A549 (cell line): Measurements from ENCODE around the gene COBL. TPM values are rescaled to one million over a fixed set of nuclear protein-coding genes. Genes with fewer than 3 reads are reported as not detected.

Experiments used
- ATAC-seq, 2 experiments: fragments of 200-7000 bp in 1 of 2; fragments of >200 bp in 1 of 2; cut with Nextera tagmentation in 1 of 2; cut with Tn5 transposase in 1 of 2; 3 replicates each; pipeline versions ENCODE4 v1.8.0 to v1.9.1; 2018 to 2020; ENCODE audit warnings: mild to moderate bottlenecking in 1 of 2, moderate library complexity in 1 of 2
- CTCF ChIA-PET: fragments of 300-600 bp; sonication (Branson Sonifier 250); formaldehyde crosslinking; extraction: SDS; loops from one replicate; lab custom pipeline; 2021; ENCODE audit warnings: antibody characterized with exemption, inconsistent platforms; lab: Yijun Ruan, JAX
- POLR2A ChIA-PET: fragments of 350-600 bp; formaldehyde crosslinking; extraction: SDS; loops from one replicate; lab custom pipeline; 2021; ENCODE audit warnings: antibody characterized with exemption, inconsistent platforms; lab: Yijun Ruan, JAX
- DNase-seq, 2 experiments: peaks; one replicate each; pipeline versions ENCODE4 v3.0.0 to v3.0.0-alpha.2; 2011 to 2016; ENCODE audit warnings: low read depth in 1 of 2, low spot score in 1 of 2
- FAIRE-seq: peaks from 2 replicates; lab custom pipeline; 2011; peaks lifted over from hg19 to GRCh38; lab: Jason Lieb, UNC
- H3K27ac ChIP-seq, 2 experiments: fragments of >200 bp; sonication (Bioruptor Twin); formaldehyde crosslinking; 3 replicates each; pipeline ENCODE4 v1.5.1; 2016 to 2017
- H3K4me1 ChIP-seq: fragments of >200 bp; sonication (Bioruptor Twin); formaldehyde crosslinking; 3 replicates; pipeline ENCODE4 v1.6.1; 2016
- H3K4me2 ChIP-seq: fragments of >200 bp; sonication (Bioruptor Twin); formaldehyde crosslinking; 3 replicates; pipeline ENCODE4 v1.6.1; 2016
- H3K4me3 ChIP-seq: fragments of >200 bp; sonication (Bioruptor Twin); formaldehyde crosslinking; 3 replicates; pipeline ENCODE4 v1.5.1; 2016
- H3K9me3 ChIP-seq: fragments of >200 bp; sonication (Bioruptor Twin); formaldehyde crosslinking; 3 replicates; pipeline ENCODE4 v1.6.1; 2016
- BHLHE40 ChIP-seq: IDR thresholded peaks from 2 replicates; pipeline ENCODE4 v1.6.1; 2012; ENCODE audit warnings: low read depth, low read length, inconsistent platforms
- CBX2 ChIP-seq: fragments of 200-600 bp; sonication (generic); IDR thresholded peaks from 2 replicates; pipeline ENCODE4 v1.6.1; 2016; ENCODE audit warnings: low read depth, mild to moderate bottlenecking, borderline replicate concordance
- CHD4 ChIP-seq: fragments of 200-600 bp; sonication (generic); IDR thresholded peaks from 2 replicates; pipeline ENCODE4 v1.6.1; 2016; ENCODE audit warnings: antibody characterized with exemption, mild to moderate bottlenecking, borderline replicate concordance
- EHMT2 ChIP-seq: fragments of 200-600 bp; sonication (generic); IDR thresholded peaks from 2 replicates; pipeline ENCODE4 v1.6.1; 2016; ENCODE audit warnings: antibody characterized with exemption, low read depth, mild to moderate bottlenecking, moderate library complexity
- EP300 ChIP-seq, 2 experiments: fragments of >200 bp; sonication (Bioruptor Twin); formaldehyde crosslinking; IDR thresholded peaks; 2 replicates in 1 of 2; 3 replicates in 1 of 2; pipeline ENCODE4 v1.6.1; 2016 to 2017
- GATA3 ChIP-seq: IDR thresholded peaks from 2 replicates; pipeline ENCODE4 v1.6.1; 2012; ENCODE audit warnings: borderline replicate concordance
- HDAC2 ChIP-seq: fragments of 200-600 bp; sonication (generic); IDR thresholded peaks from 2 replicates; pipeline ENCODE4 v1.6.1; 2016
- HOXA7 ChIP-seq: fragments of 250-450 bp; sonication (Bioruptor Pico); IDR thresholded peaks from 2 replicates; pipeline ENCODE4 v1.5.0; 2020; ENCODE audit warnings: mild to moderate bottlenecking, moderate library complexity
- HOXB13 ChIP-seq: fragments of 250-450 bp; sonication (Bioruptor Pico); IDR thresholded peaks from 2 replicates; pipeline ENCODE4 v1.5.0; 2020; ENCODE audit warnings: low read depth, mild to moderate bottlenecking, moderate library complexity
- HOXB5 ChIP-seq: fragments of 250-450 bp; sonication (Bioruptor Pico); IDR thresholded peaks from 2 replicates; pipeline ENCODE4 v1.5.0; 2020; ENCODE audit warnings: mild to moderate bottlenecking, moderate library complexity
- KDM1A ChIP-seq: fragments of 200-600 bp; sonication (generic); IDR thresholded peaks from 2 replicates; pipeline ENCODE4 v1.6.1; 2016; ENCODE audit warnings: low read depth, mild to moderate bottlenecking
- MAFK ChIP-seq: fragments of 450-650 bp; IDR thresholded peaks from 2 replicates; pipeline ENCODE4 v1.6.1; 2014; ENCODE audit not compliant: partially characterized antibody
- MAZ ChIP-seq: fragments of 150-350 bp; IDR thresholded peaks from 2 replicates; pipeline ENCODE4 v1.6.1; 2014; ENCODE audit warnings: antibody characterized with exemption, low read depth, low read length, borderline replicate concordance
- MYC ChIP-seq: IDR thresholded peaks from 2 replicates; pipeline ENCODE4 v1.6.1; 2012; ENCODE audit warnings: mild to moderate bottlenecking, inconsistent platforms, low read length, improper control_type of control experiment, borderline replicate concordance
- NFE2L2 ChIP-seq: fragments of 150-350 bp; conservative IDR thresholded peaks from 2 replicates; pipeline ENCODE4 v1.6.1; 2014; ENCODE audit warnings: low read length
- NPAS2 ChIP-seq: fragments of 250-450 bp; sonication (Bioruptor Pico); IDR thresholded peaks from 2 replicates; pipeline ENCODE4 v1.8.0; 2022; ENCODE audit warnings: mild to moderate bottlenecking, moderate library complexity, borderline replicate concordance
- NR3C1 ChIP-seq: fragments of >200 bp; sonication (Bioruptor Twin); formaldehyde crosslinking; IDR thresholded peaks from 3 replicates; pipeline ENCODE4 v1.6.1; 2017
- PHF8 ChIP-seq: fragments of 200-600 bp; sonication (generic); IDR thresholded peaks from 2 replicates; pipeline ENCODE4 v1.6.1; 2016; ENCODE audit warnings: low read depth, mild to moderate bottlenecking, antibody characterized with exemption, moderate library complexity, borderline replicate concordance
- RAD21 ChIP-seq, 2 experiments: fragments of >200 bp in 1 of 2; sonication (Bioruptor Twin) in 1 of 2; formaldehyde crosslinking in 1 of 2; IDR thresholded peaks in 1 of 2; conservative IDR thresholded peaks in 1 of 2; 2 replicates in 1 of 2; 3 replicates in 1 of 2; pipeline ENCODE4 v1.6.1; 2012 to 2018; ENCODE audit warnings: inconsistent platforms in 1 of 2
- RFX5 ChIP-seq: fragments of 450-650 bp; IDR thresholded peaks from 2 replicates; pipeline ENCODE4 v1.7.1; 2014; ENCODE audit warnings: antibody characterized with exemption, mild to moderate bottlenecking, moderate library complexity
- TFCP2L1 ChIP-seq: fragments of 250-450 bp; sonication (Bioruptor Pico); IDR thresholded peaks from 2 replicates; pipeline ENCODE4 v1.5.0; 2021; ENCODE audit warnings: mild to moderate bottlenecking
- TP53 ChIP-seq: fragments of 250-450 bp; sonication (Bioruptor Pico); IDR thresholded peaks from 2 replicates; pipeline ENCODE4 v1.5.0; 2021; ENCODE audit warnings: mild to moderate bottlenecking, moderate library complexity
- ZFP36 ChIP-seq: fragments of 450-650 bp; IDR thresholded peaks from 2 replicates; pipeline ENCODE4 v1.6.1; 2014; ENCODE audit warnings: borderline replicate concordance; ENCODE audit not compliant: partially characterized antibody
- WGBS: methylation state at CpG from one replicate; pipeline ENCODE4 v1.1.6; 2017; ENCODE audit errors: missing lambda C conversion rate; 5-methylcytosine and 5-hydroxymethylcytosine counted together
- polyA plus RNA-seq, 4 experiments: library from polyadenylated mRNA; depleted of rRNA in 3 of 4; stranded (reverse); fragments of >200 nt; fragmentation: RNase III in 1 of 4; extraction: RNeasy Plus Mini Kit Qiagen cat#74134 plus additional on column Dnase treatment in 1 of 4; gene quantifications; 2 replicates in 3 of 4; 3 replicates in 1 of 4; pipeline ENCODE4 v1.2.3, GENCODE V29; 2011 to 2017
- TF ChIP-seq, protein P1 (sequence below): fragments of 250-450 bp; sonication (Bioruptor Pico); IDR thresholded peaks from 2 replicates; pipeline ENCODE4 v1.5.0; 2021; ENCODE audit warnings: mild to moderate bottlenecking, moderate library complexity, borderline replicate concordance
- TF ChIP-seq, protein P2 (sequence below): IDR thresholded peaks from 2 replicates; pipeline ENCODE4 v1.6.1; 2012; ENCODE audit warnings: low read depth, borderline replicate concordance
- TF ChIP-seq, protein P3 (sequence below): fragments of >200 bp; sonication (Bioruptor Twin); formaldehyde crosslinking; IDR thresholded peaks from 2 replicates; pipeline ENCODE4 v1.6.1; 2016
- TF ChIP-seq, protein P4 (sequence below): fragments of 450-650 bp; IDR thresholded peaks from 2 replicates; pipeline ENCODE4 v1.6.1; 2014; ENCODE audit warnings: antibody characterized with exemption
- TF ChIP-seq, protein P5 (sequence below): fragments of 250-450 bp; sonication (Bioruptor Pico); IDR thresholded peaks from 2 replicates; pipeline ENCODE4 v1.5.0; 2020; ENCODE audit warnings: low read depth, mild to moderate bottlenecking, moderate library complexity

The COBL gene
- polyA plus RNA-seq, 2 of the 4 experiments (the other 2 are of a cell fraction) = 1.5 to 7.4 TPM

DNA sequence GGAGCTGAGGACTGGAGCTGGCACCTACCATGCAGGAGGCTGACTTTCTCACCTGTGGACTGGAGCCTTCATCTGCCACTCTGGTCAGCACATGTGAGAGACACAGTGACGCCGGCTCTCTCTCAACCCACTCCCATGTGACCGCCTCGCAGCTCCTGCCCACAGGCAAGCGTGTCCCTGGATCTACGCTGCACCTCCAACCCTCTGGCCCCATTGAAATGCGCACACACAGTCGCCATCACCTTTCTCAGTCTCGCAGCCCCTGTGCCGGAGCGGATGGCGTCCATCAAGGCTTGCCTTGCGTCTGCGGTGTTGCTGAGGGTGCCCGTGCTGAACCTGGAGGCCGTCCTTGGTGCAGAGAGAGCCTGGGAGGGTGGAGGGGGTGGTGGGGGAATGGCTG lies 291.7 kb downstream of the COBL start (continued):
- TF ChIP-seq, protein P1, sequence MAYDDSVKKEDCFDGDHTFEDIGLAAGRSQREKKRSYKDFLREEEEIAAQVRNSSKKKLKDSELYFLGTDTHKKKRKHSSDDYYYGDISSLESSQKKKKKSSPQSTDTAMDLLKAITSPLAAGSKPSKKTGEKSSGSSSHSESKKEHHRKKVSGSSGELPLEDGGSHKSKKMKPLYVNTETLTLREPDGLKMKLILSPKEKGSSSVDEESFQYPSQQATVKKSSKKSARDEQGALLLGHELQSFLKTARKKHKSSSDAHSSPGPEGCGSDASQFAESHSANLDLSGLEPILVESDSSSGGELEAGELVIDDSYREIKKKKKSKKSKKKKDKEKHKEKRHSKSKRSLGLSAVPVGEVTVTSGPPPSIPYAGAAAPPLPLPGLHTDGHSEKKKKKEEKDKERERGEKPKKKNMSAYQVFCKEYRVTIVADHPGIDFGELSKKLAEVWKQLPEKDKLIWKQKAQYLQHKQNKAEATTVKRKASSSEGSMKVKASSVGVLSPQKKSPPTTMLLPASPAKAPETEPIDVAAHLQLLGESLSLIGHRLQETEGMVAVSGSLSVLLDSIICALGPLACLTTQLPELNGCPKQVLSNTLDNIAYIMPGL (CRISPR knock-in tag) = no peak
- no peak for TF ChIP-seq ZFP36

DNA sequence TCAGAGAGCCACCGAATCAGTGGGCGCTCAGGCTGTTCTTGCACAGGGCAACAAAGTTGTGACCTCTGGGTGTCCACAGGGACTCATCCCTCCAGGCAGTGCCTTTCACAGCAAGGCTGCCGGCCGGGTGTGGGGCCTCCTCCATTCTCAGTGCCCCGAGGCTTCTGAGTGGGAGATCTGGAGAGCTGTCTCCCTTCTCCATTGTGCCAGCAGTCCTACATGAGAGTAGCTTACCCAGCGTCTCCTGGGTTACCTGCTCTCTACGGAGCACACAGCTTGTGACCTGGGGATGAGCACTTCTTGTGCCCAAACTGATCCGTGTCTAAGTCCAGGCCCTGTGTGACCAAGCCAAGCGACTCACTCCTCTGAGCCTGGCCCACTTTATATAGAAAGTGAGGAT lies 293.1 kb downstream of the COBL start:
- ATAC-seq (no peak), DNase-seq (no peak), FAIRE-seq (no peak)
- TF ChIP-seq HOXB13 (CRISPR knock-in tag) (no peak), CBX2 (no peak), HOXB5 (no peak), CHD4 (no peak), BHLHE40 (no peak), PHF8 (no peak), MAFK (no peak), RFX5 (no peak), ZFP36 (no peak), KDM1A (no peak), TFCP2L1 (no peak), HOXA7 (CRISPR knock-in tag) (no peak), RAD21 (conservative IDR thresholded peaks at IDR 0.05 in 1 of 2, IDR thresholded peaks at IDR 0.05 in 1 of 2) (no peak), NPAS2 (CRISPR knock-in tag) (no peak), EP300 (IDR thresholded peaks at IDR 0.05) (no peak)
- TF ChIP-seq, protein P2, sequence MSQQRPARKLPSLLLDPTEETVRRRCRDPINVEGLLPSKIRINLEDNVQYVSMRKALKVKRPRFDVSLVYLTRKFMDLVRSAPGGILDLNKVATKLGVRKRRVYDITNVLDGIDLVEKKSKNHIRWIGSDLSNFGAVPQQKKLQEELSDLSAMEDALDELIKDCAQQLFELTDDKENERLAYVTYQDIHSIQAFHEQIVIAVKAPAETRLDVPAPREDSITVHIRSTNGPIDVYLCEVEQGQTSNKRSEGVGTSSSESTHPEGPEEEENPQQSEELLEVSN = no peak
- TF ChIP-seq, protein P3, sequence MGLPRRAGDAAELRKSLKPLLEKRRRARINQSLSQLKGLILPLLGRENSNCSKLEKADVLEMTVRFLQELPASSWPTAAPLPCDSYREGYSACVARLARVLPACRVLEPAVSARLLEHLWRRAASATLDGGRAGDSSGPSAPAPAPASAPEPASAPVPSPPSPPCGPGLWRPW = no peak
- TF ChIP-seq, protein P4, sequence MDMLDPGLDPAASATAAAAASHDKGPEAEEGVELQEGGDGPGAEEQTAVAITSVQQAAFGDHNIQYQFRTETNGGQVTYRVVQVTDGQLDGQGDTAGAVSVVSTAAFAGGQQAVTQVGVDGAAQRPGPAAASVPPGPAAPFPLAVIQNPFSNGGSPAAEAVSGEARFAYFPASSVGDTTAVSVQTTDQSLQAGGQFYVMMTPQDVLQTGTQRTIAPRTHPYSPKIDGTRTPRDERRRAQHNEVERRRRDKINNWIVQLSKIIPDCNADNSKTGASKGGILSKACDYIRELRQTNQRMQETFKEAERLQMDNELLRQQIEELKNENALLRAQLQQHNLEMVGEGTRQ = no peak
- Histone ChIP-seq H3K4me1 (no peaks in the 10 kb centered on the region), H3K4me3 (no peak overlapping the region), H3K27ac (no peak overlapping the region), H3K9me3 (no peaks in the 10 kb centered on the region), H3K4me2 (no peak overlapping the region)
- 77% methylated on average over 6 of the region's 9 CpGs for WGBS
- POLR2A ChIA-PET = no interaction called here
- CTCF ChIA-PET = interaction anchor here (0.9 to 1.8 kb wide), 5 partner anchors 8 to 118 kb away, joined by 3 to 5 read pairs (median 4); no protein-coding TSS in a partner anchor

DNA sequence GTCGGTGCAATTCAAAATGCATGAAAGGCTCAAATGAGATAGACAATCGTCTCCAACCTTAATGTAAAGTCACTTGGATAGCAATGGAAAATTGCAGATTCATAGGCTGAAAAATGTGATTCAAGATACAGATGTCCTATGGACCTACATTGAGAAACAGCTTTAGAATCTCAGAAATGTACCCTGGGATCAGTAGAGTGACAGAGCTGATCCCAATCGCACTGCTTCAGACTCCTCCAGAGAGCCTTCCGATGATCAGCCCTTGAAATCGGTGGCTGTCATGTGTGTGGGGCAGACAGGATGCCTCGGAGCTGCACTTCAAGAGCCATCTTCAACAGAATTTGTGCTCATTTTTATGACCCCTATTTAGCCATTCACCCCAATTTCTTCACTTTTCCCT lies 293.8 kb downstream of the COBL start:
- H3K4me3 ChIP-seq = no peak overlapping the region
- TF ChIP-seq HOXA7 (CRISPR knock-in tag) = no peak
- no peak for TF ChIP-seq TP53 (CRISPR knock-in tag)
- TF ChIP-seq NFE2L2 = no peak
- no peak for TF ChIP-seq CHD4
- TF ChIP-seq, protein P4 = no peak
- no peak for TF ChIP-seq HDAC2
- no peak for TF ChIP-seq MAZ
- TF ChIP-seq NR3C1 = no peak
- no peak for TF ChIP-seq MYC
- no peak for TF ChIP-seq EHMT2
- TF ChIP-seq, protein P5, sequence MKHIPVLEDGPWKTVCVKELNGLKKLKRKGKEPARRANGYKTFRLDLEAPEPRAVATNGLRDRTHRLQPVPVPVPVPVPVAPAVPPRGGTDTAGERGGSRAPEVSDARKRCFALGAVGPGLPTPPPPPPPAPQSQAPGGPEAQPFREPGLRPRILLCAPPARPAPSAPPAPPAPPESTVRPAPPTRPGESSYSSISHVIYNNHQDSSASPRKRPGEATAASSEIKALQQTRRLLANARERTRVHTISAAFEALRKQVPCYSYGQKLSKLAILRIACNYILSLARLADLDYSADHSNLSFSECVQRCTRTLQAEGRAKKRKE (CRISPR knock-in tag) = no peak
- no peak for TF ChIP-seq MAFK
- TF ChIP-seq, protein P3 = no peak
- no peak for TF ChIP-seq BHLHE40
- TF ChIP-seq KDM1A = no peak
- TF ChIP-seq GATA3 = no peak
- WGBS = 74% methylated on average over 6 of the region's 6 CpGs
- POLR2A ChIA-PET = no interaction called here
- no peak for ATAC-seq
- CTCF ChIA-PET = interaction anchor here (0.9 to 1.8 kb wide), 5 partner anchors 9 to 119 kb away, joined by 3 to 5 read pairs (median 4); no protein-coding TSS in a partner anchor
- FAIRE-seq = no peak
- H3K4me1 ChIP-seq = no peaks in the 10 kb centered on the region
- H3K27ac ChIP-seq = no peak overlapping the region
- DNase-seq = no peak
- H3K4me2 ChIP-seq = no peak overlapping the region
- H3K9me3 ChIP-seq = no peaks in the 10 kb centered on the region
